NCI-H524 treated with DMSO at 0.1 percent for 48 hours (cell line): ENCODE measurements around the gene ARAP1.

ENCODE experiments used
- DNase-seq: peaks from one replicate; lab custom pipeline; 2025; lab: John Stamatoyannopoulos, UW

ARAP1 gene

GRCh38 chr11:72779495-72780128 is 27.4 kb upstream of the ARAP1 start:
- DNase-seq: no peak

- no peak for DNase-seq
Measured at GRCh38 chr11:72778535-72779494, 26.6 kb upstream of the ARAP1 start.

GRCh38 chr11:72777755-72778278 is 25.6 kb upstream of the ARAP1 start:
- DNase-seq: no peak

GRCh38 chr11:72776844-72777754 is 24.9 kb upstream of the ARAP1 start:
- DNase-seq: no peak

GRCh38 chr11:72776117-72776843 is 24.1 kb upstream of the ARAP1 start:
- no peak for DNase-seq

GRCh38 chr11:72775288-72776110 is 23.3 kb upstream of the ARAP1 start:
- no peak for DNase-seq

GRCh38 chr11:72774499-72774898 is 22.3 kb upstream of the ARAP1 start:
- DNase-seq: no peak

- DNase-seq: no peak
Measured at GRCh38 chr11:72773696-72774095, 21.5 kb upstream of the ARAP1 start.

- no peak for DNase-seq
Measured at GRCh38 chr11:72773291-72773690, 21.1 kb upstream of the ARAP1 start.

GRCh38 chr11:72772059-72772458 is 19.9 kb upstream of the ARAP1 start:
- no peak for DNase-seq

- no peak for DNase-seq
Measured at GRCh38 chr11:72771507-72771906, 19.3 kb upstream of the ARAP1 start.

- no peak for DNase-seq
Measured at GRCh38 chr11:72770799-72771198, 18.6 kb upstream of the ARAP1 start.

GRCh38 chr11:72769680-72770079 is 17.5 kb upstream of the ARAP1 start:
- no peak for DNase-seq

GRCh38 chr11:72768581-72768980 is 16.4 kb upstream of the ARAP1 start:
- DNase-seq: no peak

GRCh38 chr11:72767203-72768062 is 15.2 kb upstream of the ARAP1 start:
- peak; percentile 43 for DNase-seq

GRCh38 chr11:72766152-72766902 is 14.1 kb upstream of the ARAP1 start:
- no peak for DNase-seq

GRCh38 chr11:72764503-72764902 is 12.3 kb upstream of the ARAP1 start:
- peak; percentile 60 for DNase-seq

GRCh38 chr11:72763823-72764222 is 11.6 kb upstream of the ARAP1 start:
- no peak for DNase-seq
